Measurements from ENCODE around the gene RTBDN. TPM values are rescaled to one million over a fixed set of nuclear protein-coding genes. Genes with fewer than 3 reads are reported as not detected.

Gene RTBDN
- total and polyA plus RNA-seq, 10 of the 15 experiments (the other 5 are each of a cell fraction or from before 2014, with no cell fraction given) = 0.45 TPM; not detected in 9

GRCh38 chr19:12789904-12790619, 44.3 kb downstream of the RTBDN start (continued):
- no peak for TF ChIP-seq BCL3 (IDR thresholded peaks at IDR 0.05; ENCODE audit: borderline replicate concordance, insufficient read depth, low read depth, low read length, poor library complexity, severe bottlenecking)
- TF ChIP-seq CHD4 (IDR thresholded peaks at IDR 0.05) = no peak
- TF ChIP-seq NFXL1 (IDR thresholded peaks at IDR 0.05; ENCODE audit: borderline replicate concordance) = no peak
- TF ChIP-seq ATF7 (IDR thresholded peaks at IDR 0.05; ENCODE audit: low read depth) = peak; percentile 98
- no peak for TF ChIP-seq HSF1 (IDR thresholded peaks at IDR 0.05; ENCODE audit: low read depth, low read length)
- TF ChIP-seq MTA3 (IDR thresholded peaks at IDR 0.05; ENCODE audit: borderline replicate concordance, low read length) = no peak
- TF ChIP-seq GATAD2B (conservative IDR thresholded peaks at IDR 0.05; ENCODE audit: low read depth) = peak; percentile 72; the same call in 1 of the 2 replicates
- peak; percentile 82 for TF ChIP-seq TBL1XR1 (IDR thresholded peaks at IDR 0.05; ENCODE audit: low read depth, low read length)
- peak; percentile 56; the same call in 1 of the 2 replicates for TF ChIP-seq TAF1 (IDR thresholded peaks at IDR 0.05; ENCODE audit: borderline replicate concordance, low read depth, low read length)
- TF ChIP-seq ZSCAN29 (IDR thresholded peaks at IDR 0.05) = no peak
- peak; percentile 29; the same call in 1 of the 2 replicates for TF ChIP-seq SPI1 (IDR thresholded peaks at IDR 0.05; ENCODE audit: borderline replicate concordance, insufficient read depth, low read depth, low read length)
- TF ChIP-seq EP300 (IDR thresholded peaks at IDR 0.05; ENCODE audit: borderline replicate concordance in 1 of 2, control insufficient read depth in 1 of 2, low read depth in 2 of 2, low read length in 2 of 2) = 0 out of 4 replicates have a peak, but pooled peaks of 1 of the 2 experiments have one; percentile 9
- TF ChIP-seq BACH1 (IDR thresholded peaks at IDR 0.05; ENCODE audit: borderline replicate concordance) = peak; percentile 52; the same call in 1 of the 2 replicates
- peak; percentile 69 for TF ChIP-seq SP1 (IDR thresholded peaks at IDR 0.05; ENCODE audit: low read depth, low read length)
- TF ChIP-seq TARDBP (IDR thresholded peaks at IDR 0.05; ENCODE audit: borderline replicate concordance) = no peak; the same call in 1 of the 2 replicates
- TF ChIP-seq RCOR1 (conservative IDR thresholded peaks at IDR 0.05; ENCODE audit: low read depth, low read length) = 0 out of 2 replicates have a peak, but pooled peaks have one; percentile 61
- TF ChIP-seq ELK1 (IDR thresholded peaks at IDR 0.05; ENCODE audit: low read depth, low read length) = peak; percentile 100
- TF ChIP-seq IRF3 (IDR thresholded peaks at IDR 0.05) = no peak
- TF ChIP-seq CREM (IDR thresholded peaks at IDR 0.05; ENCODE audit: low read depth) = peak; percentile 37; the same call in 1 of the 2 replicates
- no peak for TF ChIP-seq ZBED1 (IDR thresholded peaks at IDR 0.05; ENCODE audit: borderline replicate concordance)
- no peak; the same call in 1 of the 2 replicates for TF ChIP-seq TCF12 (IDR thresholded peaks at IDR 0.05; ENCODE audit: low read depth, low read length)
- no peak for TF ChIP-seq JUNB (IDR thresholded peaks at IDR 0.05)
- TF ChIP-seq SUPT20H (IDR thresholded peaks at IDR 0.05; ENCODE audit: borderline replicate concordance, control insufficient read depth, low read depth, low read length) = no peak
- no peak for TF ChIP-seq IRF5 (IDR thresholded peaks at IDR 0.05; ENCODE audit: borderline replicate concordance)
- TF ChIP-seq HCFC1 (IDR thresholded peaks at IDR 0.05; ENCODE audit: low read length) = no peak; the same call in 1 of the 2 replicates
